Ovary (tissue), 3 donors: Measurements from ENCODE around the gene TMOD2.

Source experiments
- POLR2A ChIP-seq: fragments of 450-650 bp; IDR thresholded peaks from one replicate; pipeline ENCODE4 v1.6.1; 2017; ENCODE audit warnings: antibody characterized with exemption, mild to moderate bottlenecking, moderate library complexity
- TF ChIP-seq, protein P1 (sequence below), 3 donors: fragments of 450-650 bp in 2 of 3; fragments of 200-600 bp in 1 of 3; IDR thresholded peaks; one replicate each; pipeline versions ENCODE4 v1.5.1 to v1.8.0; 2016 to 2022; ENCODE audit warnings: antibody characterized with exemption in 3 of 3, mild to moderate bottlenecking in 1 of 3
- donor health status: DM: no; HTN: no; CAD: no.

DNA sequence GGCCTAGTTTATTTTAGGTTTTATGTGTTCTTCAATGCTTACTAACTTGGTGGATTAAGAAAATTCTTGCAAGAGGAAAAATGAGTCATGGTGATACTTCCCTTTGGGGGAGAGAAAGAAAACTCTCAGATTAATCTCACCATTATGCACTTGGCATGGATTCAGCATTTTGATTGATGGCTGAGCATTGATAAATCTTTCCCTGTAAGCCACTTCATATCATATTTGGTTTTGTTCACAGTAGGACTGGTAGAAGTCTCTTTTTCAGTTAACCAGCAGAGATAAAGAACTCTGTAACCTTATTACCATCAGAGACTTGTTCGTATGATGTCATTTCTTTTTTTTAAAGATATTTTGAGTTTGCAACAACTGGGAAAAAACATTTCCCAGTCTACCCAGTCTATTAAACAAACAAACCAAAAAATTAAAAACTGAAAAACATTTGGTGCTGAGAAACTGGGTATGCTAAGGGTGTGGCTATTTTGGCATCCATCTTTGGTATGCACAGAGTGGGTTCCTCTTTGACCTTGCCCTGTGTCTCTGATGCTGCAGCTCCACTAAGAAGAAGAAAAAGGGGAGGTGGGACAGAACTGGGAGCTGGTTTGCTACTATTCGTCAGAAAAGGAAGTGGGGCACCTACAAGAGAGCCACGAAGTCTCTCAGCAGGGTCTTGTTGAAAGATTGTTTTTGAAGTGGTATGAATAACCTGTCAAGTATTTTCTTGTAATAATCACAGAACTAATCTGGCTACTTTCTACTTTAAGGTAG is 95.2 kb downstream of the TMOD2 start:
- TF ChIP-seq, protein P1, sequence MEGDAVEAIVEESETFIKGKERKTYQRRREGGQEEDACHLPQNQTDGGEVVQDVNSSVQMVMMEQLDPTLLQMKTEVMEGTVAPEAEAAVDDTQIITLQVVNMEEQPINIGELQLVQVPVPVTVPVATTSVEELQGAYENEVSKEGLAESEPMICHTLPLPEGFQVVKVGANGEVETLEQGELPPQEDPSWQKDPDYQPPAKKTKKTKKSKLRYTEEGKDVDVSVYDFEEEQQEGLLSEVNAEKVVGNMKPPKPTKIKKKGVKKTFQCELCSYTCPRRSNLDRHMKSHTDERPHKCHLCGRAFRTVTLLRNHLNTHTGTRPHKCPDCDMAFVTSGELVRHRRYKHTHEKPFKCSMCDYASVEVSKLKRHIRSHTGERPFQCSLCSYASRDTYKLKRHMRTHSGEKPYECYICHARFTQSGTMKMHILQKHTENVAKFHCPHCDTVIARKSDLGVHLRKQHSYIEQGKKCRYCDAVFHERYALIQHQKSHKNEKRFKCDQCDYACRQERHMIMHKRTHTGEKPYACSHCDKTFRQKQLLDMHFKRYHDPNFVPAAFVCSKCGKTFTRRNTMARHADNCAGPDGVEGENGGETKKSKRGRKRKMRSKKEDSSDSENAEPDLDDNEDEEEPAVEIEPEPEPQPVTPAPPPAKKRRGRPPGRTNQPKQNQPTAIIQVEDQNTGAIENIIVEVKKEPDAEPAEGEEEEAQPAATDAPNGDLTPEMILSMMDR (IDR thresholded peaks at IDR 0.05) = no peak
- no peak for TF ChIP-seq POLR2A
